Gastroesophageal sphincter (tissue), 4 donors: ENCODE data around the gene ACSS1. TPM values are rescaled to one million over a fixed set of nuclear protein-coding genes. Genes with fewer than 3 reads are reported as not detected.

Experiments used
- ATAC-seq: fragments of 150-250 bp; one replicate; pipeline ENCODE4 v1.9.1; 2016; ENCODE audit warnings: mild to moderate bottlenecking, moderate library complexity
- H3K27ac ChIP-seq, 4 donors: fragments of 200-600 bp; sonication (generic) in 3 of 4; 1 replicate in 3 of 4; 2 replicates in 1 of 4; pipeline ENCODE4 v1.5.1; 2016 to 2019
- H3K27me3 ChIP-seq: fragments of 200-600 bp; sonication (generic); one replicate; pipeline ENCODE4 v1.5.1; 2019
- H3K36me3 ChIP-seq, 2 donors: fragments of 200-600 bp; sonication (generic); one replicate each; pipeline ENCODE4 v1.5.1; 2019; ENCODE audit warnings: control low read depth in 1 of 2
- H3K4me1 ChIP-seq, 3 donors: fragments of 200-600 bp; sonication (generic); 1 replicate in 2 of 3; 2 replicates in 1 of 3; pipeline ENCODE4 v1.5.1; 2016 to 2019; ENCODE audit warnings: control low read depth in 2 of 3
- H3K4me3 ChIP-seq, 2 donors: fragments of 200-600 bp; sonication (generic); one replicate each; pipeline ENCODE4 v1.5.1; 2019; ENCODE audit warnings: mild to moderate bottlenecking in 1 of 2, moderate library complexity in 1 of 2
- H3K9me3 ChIP-seq, 3 donors: fragments of 200-600 bp; sonication (generic); one replicate each; pipeline ENCODE4 v1.5.1; 2017 to 2019; ENCODE audit warnings: control low read depth in 2 of 3
- EP300 ChIP-seq: sonication (generic); formaldehyde crosslinking; IDR thresholded peaks from one replicate; pipeline ENCODE4 v1.6.1; 2017; ENCODE audit warnings: antibody characterized with exemption, mild to moderate bottlenecking
- POLR2A ChIP-seq, 2 donors: fragments of 450-650 bp; IDR thresholded peaks; one replicate each; pipeline ENCODE4 v1.6.1; 2017; ENCODE audit warnings: antibody characterized with exemption in 2 of 2, mild to moderate bottlenecking in 2 of 2, moderate library complexity in 1 of 2
- POLR2AphosphoS5 ChIP-seq: sonication (generic); formaldehyde crosslinking; IDR thresholded peaks from one replicate; pipeline ENCODE4 v1.6.1; 2017; ENCODE audit warnings: antibody characterized with exemption
- WGBS, 2 donors: methylation state at CpG; one replicate each; pipeline ENCODE4 v1.1.5; 2018; ENCODE audit warnings: low coverage in 1 of 2; 5-methylcytosine and 5-hydroxymethylcytosine counted together
- total RNA-seq, 4 donors: library from RNA; depleted of rRNA; stranded (reverse); fragments of >200 nt; gene quantifications; one replicate each; pipeline ENCODE4 v1.1.0, GENCODE V29; 2016
- TF ChIP-seq, protein P1 (sequence below), 4 experiments: fragments of 200-600 bp in 2 of 4; fragments of 450-650 bp in 2 of 4; sonication (generic) in 1 of 4; IDR thresholded peaks; one replicate each; pipeline ENCODE4 v1.5.1; 2017 to 2019; ENCODE audit warnings: antibody characterized with exemption in 4 of 4, mild to moderate bottlenecking in 2 of 4, moderate library complexity in 2 of 4

The ACSS1 gene
- total RNA-seq, 4 donors from 2014 or later = 44.7 to 105 (median 61.6) TPM

GRCh38 chr20:24964506-24964840 lies 93.5 kb downstream of the ACSS1 start:
- H3K27ac ChIP-seq = no peak overlapping the region
- no peak for ATAC-seq
- H3K36me3 ChIP-seq = peaks cover 0 to 100% of the 10 kb centered on the region in 2 donors
- H3K4me3 ChIP-seq = no peak overlapping the region
- WGBS, 2 donors = 66 to 88% methylated on average over 7 to 9 of the region's 9 CpGs
- no peak for TF ChIP-seq EP300
- no peak for TF ChIP-seq POLR2AphosphoS5
- no peak for TF ChIP-seq POLR2A (IDR thresholded peaks at IDR 0.05)
- TF ChIP-seq, protein P1, sequence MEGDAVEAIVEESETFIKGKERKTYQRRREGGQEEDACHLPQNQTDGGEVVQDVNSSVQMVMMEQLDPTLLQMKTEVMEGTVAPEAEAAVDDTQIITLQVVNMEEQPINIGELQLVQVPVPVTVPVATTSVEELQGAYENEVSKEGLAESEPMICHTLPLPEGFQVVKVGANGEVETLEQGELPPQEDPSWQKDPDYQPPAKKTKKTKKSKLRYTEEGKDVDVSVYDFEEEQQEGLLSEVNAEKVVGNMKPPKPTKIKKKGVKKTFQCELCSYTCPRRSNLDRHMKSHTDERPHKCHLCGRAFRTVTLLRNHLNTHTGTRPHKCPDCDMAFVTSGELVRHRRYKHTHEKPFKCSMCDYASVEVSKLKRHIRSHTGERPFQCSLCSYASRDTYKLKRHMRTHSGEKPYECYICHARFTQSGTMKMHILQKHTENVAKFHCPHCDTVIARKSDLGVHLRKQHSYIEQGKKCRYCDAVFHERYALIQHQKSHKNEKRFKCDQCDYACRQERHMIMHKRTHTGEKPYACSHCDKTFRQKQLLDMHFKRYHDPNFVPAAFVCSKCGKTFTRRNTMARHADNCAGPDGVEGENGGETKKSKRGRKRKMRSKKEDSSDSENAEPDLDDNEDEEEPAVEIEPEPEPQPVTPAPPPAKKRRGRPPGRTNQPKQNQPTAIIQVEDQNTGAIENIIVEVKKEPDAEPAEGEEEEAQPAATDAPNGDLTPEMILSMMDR (IDR thresholded peaks at IDR 0.05) = no peak
- no peaks in the 10 kb centered on the region for H3K9me3 ChIP-seq
- H3K4me1 ChIP-seq = no peaks in the 10 kb centered on the region
- no peaks in the 10 kb centered on the region for H3K27me3 ChIP-seq

DNA sequence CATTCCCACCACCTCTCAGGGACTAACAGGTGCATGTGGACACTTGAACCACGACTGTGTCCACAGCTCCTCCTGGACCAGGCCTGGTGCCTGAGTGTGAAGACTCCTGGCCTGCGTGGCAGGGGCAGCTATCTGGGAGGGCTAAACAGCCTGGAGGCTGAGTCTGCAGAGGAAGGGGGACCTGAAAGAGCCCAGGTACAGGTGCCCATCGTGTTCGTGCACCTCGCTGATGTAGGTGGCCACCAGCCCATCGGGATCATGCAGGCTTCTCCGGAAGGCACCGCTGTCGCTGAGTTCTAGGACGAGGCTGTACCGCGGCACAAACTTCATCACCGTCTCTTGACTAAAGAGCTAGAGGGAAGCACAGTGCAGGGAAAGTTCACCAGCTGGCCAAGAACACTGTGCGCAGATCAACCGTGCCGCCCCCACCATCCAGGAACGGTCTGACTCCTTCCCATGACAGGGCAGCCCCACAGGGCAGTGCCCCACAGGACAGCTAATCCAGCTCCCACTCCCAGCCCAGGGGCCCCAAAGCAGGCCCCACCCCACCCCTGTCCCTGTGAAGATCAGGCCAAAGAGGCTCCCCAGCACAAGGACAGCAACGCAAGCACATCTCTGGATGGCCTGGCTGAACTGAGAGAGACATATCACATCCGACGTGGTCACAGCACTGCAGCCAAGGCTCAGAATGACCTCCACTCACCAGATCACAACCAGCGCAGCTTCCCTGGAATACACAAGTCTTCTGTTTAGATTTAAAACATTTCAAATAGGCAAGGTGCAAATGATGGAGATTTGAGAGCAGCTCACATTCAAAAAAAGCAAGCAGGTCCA lies 94.0 kb downstream of the ACSS1 start:
- Histone ChIP-seq H3K27me3 (no peaks in the 10 kb centered on the region), H3K4me3 (no peak overlapping the region), H3K4me1 (no peaks in the 10 kb centered on the region), H3K9me3 (no peaks in the 10 kb centered on the region), H3K36me3 (peaks cover 0 to 100% of the 10 kb centered on the region in 2 donors), H3K27ac (no peak overlapping the region)
- TF ChIP-seq POLR2AphosphoS5 (no peak), EP300 (no peak), POLR2A (IDR thresholded peaks at IDR 0.05) (no peak)
- TF ChIP-seq, protein P1 (IDR thresholded peaks at IDR 0.05) = no peak
- no peak for ATAC-seq
- 97 to 98% methylated on average over 7 to 8 of the region's 21 CpGs for WGBS, 2 donors

GRCh38 chr20:24962510-24962909 lies 95.4 kb downstream of the ACSS1 start:
- no peaks in the 10 kb centered on the region for H3K4me1 ChIP-seq
- TF ChIP-seq, protein P1 (IDR thresholded peaks at IDR 0.05) = no peak
- TF ChIP-seq POLR2AphosphoS5 (no peak), EP300 (no peak), POLR2A (IDR thresholded peaks at IDR 0.05) (no peak)
- H3K4me3 ChIP-seq = no peak overlapping the region
- peaks cover 0 to 100% of the 10 kb centered on the region in 2 donors for H3K36me3 ChIP-seq
- H3K27me3 ChIP-seq = no peaks in the 10 kb centered on the region
- ATAC-seq = no peak
- no peaks in the 10 kb centered on the region for H3K9me3 ChIP-seq
- H3K27ac ChIP-seq = no peak overlapping the region
- 79% methylated on average over 6 of the region's 6 CpGs; no CpG with 5 or more reads in 1 of the 2 donors for WGBS, 2 donors

- Histone ChIP-seq H3K4me3 (no peak overlapping the region), H3K27me3 (no peaks in the 10 kb centered on the region), H3K27ac (no peak overlapping the region), H3K36me3 (peaks cover 0 to 100% of the 10 kb centered on the region in 2 donors), H3K9me3 (no peaks in the 10 kb centered on the region), H3K4me1 (no peaks in the 10 kb centered on the region)
- WGBS, 2 donors = 89% methylated on average over 2 of the region's 2 CpGs; no CpG with 5 or more reads in 1 of the 2 donors
- no peak for ATAC-seq
- no peak for TF ChIP-seq EP300
- no peak for TF ChIP-seq POLR2AphosphoS5
- TF ChIP-seq POLR2A (IDR thresholded peaks at IDR 0.05) = no peak
- TF ChIP-seq, protein P1 (IDR thresholded peaks at IDR 0.05) = no peak
Measured at GRCh38 chr20:24962182-24962492, 95.8 kb downstream of the ACSS1 start.
